ENCODE measurements around the gene HIP1.

GRCh38 chr7:75628055-75628454, 110.7 kb downstream of the HIP1 start:
- TF ChIP-seq, protein P1, sequence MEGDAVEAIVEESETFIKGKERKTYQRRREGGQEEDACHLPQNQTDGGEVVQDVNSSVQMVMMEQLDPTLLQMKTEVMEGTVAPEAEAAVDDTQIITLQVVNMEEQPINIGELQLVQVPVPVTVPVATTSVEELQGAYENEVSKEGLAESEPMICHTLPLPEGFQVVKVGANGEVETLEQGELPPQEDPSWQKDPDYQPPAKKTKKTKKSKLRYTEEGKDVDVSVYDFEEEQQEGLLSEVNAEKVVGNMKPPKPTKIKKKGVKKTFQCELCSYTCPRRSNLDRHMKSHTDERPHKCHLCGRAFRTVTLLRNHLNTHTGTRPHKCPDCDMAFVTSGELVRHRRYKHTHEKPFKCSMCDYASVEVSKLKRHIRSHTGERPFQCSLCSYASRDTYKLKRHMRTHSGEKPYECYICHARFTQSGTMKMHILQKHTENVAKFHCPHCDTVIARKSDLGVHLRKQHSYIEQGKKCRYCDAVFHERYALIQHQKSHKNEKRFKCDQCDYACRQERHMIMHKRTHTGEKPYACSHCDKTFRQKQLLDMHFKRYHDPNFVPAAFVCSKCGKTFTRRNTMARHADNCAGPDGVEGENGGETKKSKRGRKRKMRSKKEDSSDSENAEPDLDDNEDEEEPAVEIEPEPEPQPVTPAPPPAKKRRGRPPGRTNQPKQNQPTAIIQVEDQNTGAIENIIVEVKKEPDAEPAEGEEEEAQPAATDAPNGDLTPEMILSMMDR (IDR thresholded peaks at IDR 0.05; ENCODE audit: insufficient read depth, low read length, poor library complexity, severe bottlenecking) = no peak
- no peak for TF ChIP-seq EZH2phosphoT487 (conservative IDR thresholded peaks at IDR 0.05; ENCODE audit: low read length)

Measured in SU-DHL-6 (cell line).